Omental fat pad (tissue), 4 donors: Measurements from ENCODE around the gene CREB5. TPM values are rescaled to one million over a fixed set of nuclear protein-coding genes. Genes with fewer than 3 reads are reported as not detected.
A peak's percentile ranks its signal among the peaks of the same experiment; 100 is the strongest.

ENCODE experiments used
- ATAC-seq: fragments of 150-250 bp; one replicate; pipeline ENCODE4 v1.9.1; 2016; ENCODE audit warnings: mild to moderate bottlenecking, moderate library complexity; ENCODE audit not compliant: low FRiP score
- DNase-seq: peaks from one replicate; pipeline ENCODE4 v3.0.0-alpha.2; 2019; ENCODE audit warnings: low spot score
- total RNA-seq, 4 donors: library from RNA; depleted of rRNA; stranded (reverse); fragments of >200 nt; gene quantifications; one replicate each; pipeline ENCODE4 v1.1.0, GENCODE V29; 2016
- TF ChIP-seq, protein P1 (sequence below), 3 donors: fragments of 450-650 bp; IDR thresholded peaks; one replicate each; pipeline ENCODE4 v1.5.1; 2016 to 2017; ENCODE audit warnings: antibody characterized with exemption in 3 of 3, mild to moderate bottlenecking in 3 of 3, moderate library complexity in 2 of 3

CREB5 gene
- total RNA-seq, 4 donors from 2014 or later, result 27.9 to 87.0 (median 42.9) TPM

DNA sequence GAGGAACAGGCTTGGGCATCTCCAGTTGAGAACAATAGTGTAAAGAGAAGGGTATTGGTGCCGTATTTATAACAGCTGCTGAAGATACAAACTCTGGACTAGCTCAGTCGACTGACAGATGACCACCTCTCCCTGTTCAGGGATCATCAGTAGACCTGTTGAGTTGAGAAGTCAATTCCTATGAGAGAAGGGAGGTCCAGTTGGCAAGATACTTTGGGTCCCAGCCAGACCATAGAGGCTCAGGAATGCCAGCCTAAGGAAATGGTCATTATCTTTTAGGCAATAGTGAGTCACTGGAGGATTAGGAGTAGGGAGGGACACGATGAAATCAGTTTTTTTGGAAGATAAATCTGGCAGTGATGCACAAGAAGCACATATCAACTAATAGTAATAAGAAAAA, 342.9 kb downstream of the CREB5 start:
- TF ChIP-seq, protein P1, sequence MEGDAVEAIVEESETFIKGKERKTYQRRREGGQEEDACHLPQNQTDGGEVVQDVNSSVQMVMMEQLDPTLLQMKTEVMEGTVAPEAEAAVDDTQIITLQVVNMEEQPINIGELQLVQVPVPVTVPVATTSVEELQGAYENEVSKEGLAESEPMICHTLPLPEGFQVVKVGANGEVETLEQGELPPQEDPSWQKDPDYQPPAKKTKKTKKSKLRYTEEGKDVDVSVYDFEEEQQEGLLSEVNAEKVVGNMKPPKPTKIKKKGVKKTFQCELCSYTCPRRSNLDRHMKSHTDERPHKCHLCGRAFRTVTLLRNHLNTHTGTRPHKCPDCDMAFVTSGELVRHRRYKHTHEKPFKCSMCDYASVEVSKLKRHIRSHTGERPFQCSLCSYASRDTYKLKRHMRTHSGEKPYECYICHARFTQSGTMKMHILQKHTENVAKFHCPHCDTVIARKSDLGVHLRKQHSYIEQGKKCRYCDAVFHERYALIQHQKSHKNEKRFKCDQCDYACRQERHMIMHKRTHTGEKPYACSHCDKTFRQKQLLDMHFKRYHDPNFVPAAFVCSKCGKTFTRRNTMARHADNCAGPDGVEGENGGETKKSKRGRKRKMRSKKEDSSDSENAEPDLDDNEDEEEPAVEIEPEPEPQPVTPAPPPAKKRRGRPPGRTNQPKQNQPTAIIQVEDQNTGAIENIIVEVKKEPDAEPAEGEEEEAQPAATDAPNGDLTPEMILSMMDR (IDR thresholded peaks at IDR 0.05), result no peak
- DNase-seq (peak; percentile 33), ATAC-seq (peak; percentile 90)

DNA sequence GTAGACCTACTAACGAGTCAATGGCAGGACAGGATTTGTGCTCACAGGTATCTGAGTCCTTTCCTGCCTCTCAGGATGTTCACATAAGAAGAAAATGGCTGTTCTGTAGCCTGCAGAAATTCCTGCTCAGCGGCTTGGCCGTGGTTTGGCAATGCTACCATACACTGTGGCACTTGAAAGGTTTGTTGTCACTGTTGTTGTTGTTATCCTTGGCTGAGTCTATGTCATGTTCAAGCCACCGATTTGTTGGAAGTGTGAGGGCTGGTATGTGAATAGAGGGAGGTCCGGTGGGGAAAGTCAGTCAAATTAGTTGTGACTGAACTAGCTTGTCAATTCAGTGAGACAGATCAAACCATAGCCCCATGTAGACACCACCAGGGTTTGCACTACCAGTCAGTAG, 345.9 kb downstream of the CREB5 start:
- ATAC-seq (no peak), DNase-seq (no peak)
- TF ChIP-seq, protein P1 (IDR thresholded peaks at IDR 0.05), result no peak

DNA sequence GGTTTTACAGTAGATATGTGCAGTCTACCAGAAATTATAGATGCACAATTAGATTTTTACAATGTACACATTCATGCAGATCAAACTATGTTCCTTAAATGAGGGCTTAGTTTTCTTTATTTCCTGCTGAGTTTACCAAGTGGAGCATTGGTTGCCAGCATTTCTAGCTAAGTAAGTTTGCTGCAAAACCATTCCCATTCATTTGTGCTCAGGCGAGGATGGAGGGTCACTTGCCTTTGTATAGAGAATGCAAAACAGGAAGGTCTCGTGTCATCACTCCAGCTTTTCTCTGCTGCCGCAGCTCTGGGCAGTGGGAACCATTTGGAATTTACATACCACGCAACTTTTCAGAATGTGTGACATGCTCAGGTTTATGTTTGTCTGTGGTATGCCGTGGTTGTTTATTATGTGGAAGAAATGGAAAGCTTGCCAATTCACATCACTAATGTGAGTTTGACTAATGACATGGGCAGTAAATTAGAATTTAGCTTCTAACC, 347.2 kb downstream of the CREB5 start:
- no peak for ATAC-seq
- DNase-seq, result no peak
- TF ChIP-seq, protein P1 (IDR thresholded peaks at IDR 0.05), result no peak

DNA sequence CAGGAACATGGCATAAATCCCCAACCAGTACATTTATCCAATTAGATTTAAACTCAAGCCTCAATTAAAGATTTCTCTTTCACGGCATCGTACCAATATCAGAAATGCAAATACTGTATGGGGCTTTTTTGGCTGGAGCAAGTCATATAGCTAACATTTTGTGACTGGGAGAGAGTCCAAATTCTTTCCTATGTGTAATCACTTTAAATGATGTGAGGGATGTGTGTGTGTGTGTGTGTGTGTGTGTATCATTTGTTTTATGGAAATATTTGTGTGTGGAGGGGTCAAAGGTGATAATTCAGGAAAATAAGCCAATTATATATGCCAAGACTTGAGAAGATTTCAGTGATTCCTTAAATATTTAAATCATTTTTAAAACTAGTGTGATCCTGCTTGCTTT, 349.2 kb downstream of the CREB5 start:
- DNase-seq (no peak), ATAC-seq (no peak)
- TF ChIP-seq, protein P1 (IDR thresholded peaks at IDR 0.05), result no peak

DNA sequence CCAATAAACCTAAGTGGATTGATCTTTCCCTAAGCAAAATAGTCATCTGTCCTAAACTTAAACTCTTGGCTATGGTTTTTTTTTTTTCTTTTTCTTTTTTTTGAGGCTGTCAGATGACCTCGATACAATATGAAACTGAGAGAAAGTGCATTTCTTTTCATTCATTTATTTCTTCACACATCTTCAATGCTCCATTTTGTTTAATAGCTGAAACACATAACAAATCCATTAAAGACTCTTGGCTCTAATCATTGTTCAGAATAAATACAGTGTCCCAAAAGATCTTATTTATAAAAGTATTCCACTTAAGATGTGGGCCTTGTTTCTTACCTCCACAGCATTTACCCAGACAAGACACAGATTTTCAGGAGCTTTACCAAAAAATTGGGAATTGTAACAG, 350.3 kb downstream of the CREB5 start:
- TF ChIP-seq, protein P1 (IDR thresholded peaks at IDR 0.05), result no peak
- ATAC-seq (no peak), DNase-seq (no peak)

DNA sequence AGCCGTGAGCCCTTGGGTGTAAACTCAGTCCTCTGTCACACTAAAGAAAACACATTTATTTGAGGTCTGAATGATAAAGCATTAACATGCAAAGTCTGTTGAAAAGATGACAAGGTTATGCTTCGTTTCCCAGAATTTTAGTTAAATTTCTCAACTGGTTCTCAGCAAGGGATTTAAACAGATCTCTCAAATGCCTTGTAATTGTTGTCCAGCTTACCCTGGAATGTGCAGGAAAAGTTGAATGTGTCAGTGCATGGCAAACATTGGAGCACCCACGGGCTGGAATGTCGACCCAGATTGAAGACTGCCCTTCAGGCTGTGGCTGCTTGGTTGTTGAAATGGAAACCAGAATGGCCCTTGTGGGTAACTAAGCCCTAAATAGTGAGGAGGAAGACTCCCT, 354.0 kb downstream of the CREB5 start:
- ATAC-seq, result no peak

DNA sequence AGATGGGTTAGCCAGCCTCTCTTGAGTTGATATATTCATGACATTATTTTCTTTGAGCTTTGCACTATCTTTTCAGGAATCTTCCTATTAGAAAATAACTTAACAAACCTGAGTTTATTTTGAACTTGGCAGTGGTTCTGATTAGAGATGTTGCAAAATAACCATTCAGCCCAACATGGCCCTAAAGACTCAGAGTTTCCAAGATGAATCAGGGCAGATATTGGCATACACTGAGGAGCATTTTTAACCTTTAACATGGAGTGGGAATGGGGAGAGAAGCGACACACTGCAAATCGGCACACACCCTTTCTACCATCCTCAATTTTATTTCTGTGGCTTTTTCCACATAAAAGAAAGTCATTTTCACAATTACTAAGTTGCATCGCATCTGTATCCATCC, 355.0 kb downstream of the CREB5 start:
- DNase-seq, result no peak
- ATAC-seq, result no peak
- TF ChIP-seq, protein P1 (IDR thresholded peaks at IDR 0.05), result no peak

More for the DNA sequence above, 354.0 kb downstream of the CREB5 start:
- no peak for DNase-seq
- TF ChIP-seq, protein P1 (IDR thresholded peaks at IDR 0.05), result no peak
